A673 (cell line): ENCODE results near the gene ZNF552.

Experiments
- EZH2 ChIP-seq: fragments of 200-600 bp; sonication (generic); IDR thresholded peaks from 2 replicates; pipeline ENCODE4 v1.6.1; 2017; ENCODE audit warnings: borderline replicate concordance, low read depth, mild to moderate bottlenecking, mixed read lengths, antibody characterized with exemption, low read length; ENCODE audit not compliant: poor library complexity, severe bottlenecking
- TF ChIP-seq, protein P1 (sequence below): fragments of 300-800, 200-600 bp; sonication (generic); conservative IDR thresholded peaks from 2 replicates; pipeline ENCODE4 v1.5.1; 2017; ENCODE audit warnings: low read depth, mild to moderate bottlenecking, antibody characterized with exemption, low read length, moderate library complexity, mixed read lengths

DNA sequence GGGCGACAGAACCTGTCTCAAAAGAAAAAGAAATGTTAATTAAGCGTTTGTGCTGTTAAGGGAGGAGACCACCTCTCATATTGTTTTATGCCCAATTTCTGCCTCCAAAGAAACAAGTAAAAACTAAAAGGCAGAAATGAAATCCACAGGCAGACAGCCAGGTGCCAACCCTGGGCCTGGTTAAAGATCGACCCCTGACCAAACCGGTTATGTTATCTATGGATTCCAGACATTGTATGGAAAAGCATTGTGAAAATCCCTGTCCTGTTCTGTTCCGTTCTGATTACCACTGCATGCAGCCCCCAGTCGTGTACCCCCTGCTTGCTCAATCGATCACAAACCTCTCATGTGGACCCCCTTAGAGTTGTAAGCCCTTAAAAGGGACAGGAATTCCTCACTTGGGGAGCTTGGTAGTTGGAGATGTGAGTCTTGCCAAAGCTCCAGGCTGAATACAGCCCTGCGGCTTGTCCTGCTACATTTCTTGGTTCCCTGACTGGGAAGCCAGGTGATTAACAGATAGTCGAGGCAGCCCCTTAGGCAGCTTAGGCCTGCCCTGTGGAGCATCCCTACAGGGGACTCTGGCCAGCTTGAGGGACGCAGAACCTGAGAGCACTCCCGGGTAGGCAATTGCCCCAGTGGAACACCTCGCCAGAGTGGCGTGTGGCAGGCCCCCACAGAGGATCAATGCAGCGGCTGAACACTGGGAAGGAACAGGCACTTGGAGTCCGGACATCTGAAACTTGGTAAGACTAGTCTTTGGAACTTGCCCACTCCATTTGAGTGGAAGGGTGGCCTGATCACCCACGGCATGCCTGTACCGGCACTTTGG lies 748 bp upstream of the ZNF552 start:
- TF ChIP-seq, protein P1, sequence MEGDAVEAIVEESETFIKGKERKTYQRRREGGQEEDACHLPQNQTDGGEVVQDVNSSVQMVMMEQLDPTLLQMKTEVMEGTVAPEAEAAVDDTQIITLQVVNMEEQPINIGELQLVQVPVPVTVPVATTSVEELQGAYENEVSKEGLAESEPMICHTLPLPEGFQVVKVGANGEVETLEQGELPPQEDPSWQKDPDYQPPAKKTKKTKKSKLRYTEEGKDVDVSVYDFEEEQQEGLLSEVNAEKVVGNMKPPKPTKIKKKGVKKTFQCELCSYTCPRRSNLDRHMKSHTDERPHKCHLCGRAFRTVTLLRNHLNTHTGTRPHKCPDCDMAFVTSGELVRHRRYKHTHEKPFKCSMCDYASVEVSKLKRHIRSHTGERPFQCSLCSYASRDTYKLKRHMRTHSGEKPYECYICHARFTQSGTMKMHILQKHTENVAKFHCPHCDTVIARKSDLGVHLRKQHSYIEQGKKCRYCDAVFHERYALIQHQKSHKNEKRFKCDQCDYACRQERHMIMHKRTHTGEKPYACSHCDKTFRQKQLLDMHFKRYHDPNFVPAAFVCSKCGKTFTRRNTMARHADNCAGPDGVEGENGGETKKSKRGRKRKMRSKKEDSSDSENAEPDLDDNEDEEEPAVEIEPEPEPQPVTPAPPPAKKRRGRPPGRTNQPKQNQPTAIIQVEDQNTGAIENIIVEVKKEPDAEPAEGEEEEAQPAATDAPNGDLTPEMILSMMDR: no peak
- TF ChIP-seq EZH2: no peak
